Sigmoid colon (tissue), 4 donors: ENCODE measurements around the gene CAPN10.

Experiments
- EP300 ChIP-seq, 4 donors: sonication (generic); formaldehyde crosslinking; IDR thresholded peaks; one replicate each; pipeline ENCODE4 v1.6.1; 2017; ENCODE audit warnings: antibody characterized with exemption in 4 of 4
- POLR2A ChIP-seq, 2 donors: fragments of 450-650 bp; IDR thresholded peaks; one replicate each; pipeline ENCODE4 v1.6.1; 2016; ENCODE audit warnings: antibody characterized with exemption in 2 of 2, mild to moderate bottlenecking in 2 of 2, moderate library complexity in 2 of 2
- POLR2AphosphoS5 ChIP-seq, 4 donors: sonication (generic); formaldehyde crosslinking; IDR thresholded peaks; one replicate each; pipeline ENCODE4 v1.6.1; 2017; ENCODE audit warnings: antibody characterized with exemption in 4 of 4
- TF ChIP-seq, protein P1 (sequence below), 4 experiments: fragments of 450-650 bp in 3 of 4; fragments of 200-600 bp in 1 of 4; IDR thresholded peaks; one replicate each; pipeline ENCODE4 v1.5.1; 2016 to 2019; ENCODE audit warnings: antibody characterized with exemption in 4 of 4, mild to moderate bottlenecking in 3 of 4, moderate library complexity in 2 of 4

DNA sequence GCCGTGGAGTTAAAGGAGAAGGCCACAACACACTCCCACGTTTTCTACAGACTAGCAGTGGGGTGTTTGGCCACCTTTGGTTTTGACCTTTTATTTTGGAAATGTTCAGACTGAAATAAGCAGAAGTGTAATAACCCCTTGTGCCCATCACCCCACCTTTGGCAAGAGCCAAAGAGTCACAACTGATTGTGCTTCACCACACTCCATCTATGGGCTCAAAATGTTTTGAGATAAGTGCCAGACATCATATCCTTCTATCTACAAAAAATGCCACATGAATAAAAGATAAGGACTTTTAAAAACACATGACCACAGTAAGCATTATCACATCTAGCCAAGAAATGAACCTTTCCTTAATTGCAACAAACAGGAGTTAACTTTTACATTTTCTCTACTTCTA is 28.9 kb downstream of the CAPN10 start:
- TF ChIP-seq POLR2A (IDR thresholded peaks at IDR 0.05): no peak
- no peak for TF ChIP-seq EP300 (IDR thresholded peaks at IDR 0.05)
- TF ChIP-seq, protein P1, sequence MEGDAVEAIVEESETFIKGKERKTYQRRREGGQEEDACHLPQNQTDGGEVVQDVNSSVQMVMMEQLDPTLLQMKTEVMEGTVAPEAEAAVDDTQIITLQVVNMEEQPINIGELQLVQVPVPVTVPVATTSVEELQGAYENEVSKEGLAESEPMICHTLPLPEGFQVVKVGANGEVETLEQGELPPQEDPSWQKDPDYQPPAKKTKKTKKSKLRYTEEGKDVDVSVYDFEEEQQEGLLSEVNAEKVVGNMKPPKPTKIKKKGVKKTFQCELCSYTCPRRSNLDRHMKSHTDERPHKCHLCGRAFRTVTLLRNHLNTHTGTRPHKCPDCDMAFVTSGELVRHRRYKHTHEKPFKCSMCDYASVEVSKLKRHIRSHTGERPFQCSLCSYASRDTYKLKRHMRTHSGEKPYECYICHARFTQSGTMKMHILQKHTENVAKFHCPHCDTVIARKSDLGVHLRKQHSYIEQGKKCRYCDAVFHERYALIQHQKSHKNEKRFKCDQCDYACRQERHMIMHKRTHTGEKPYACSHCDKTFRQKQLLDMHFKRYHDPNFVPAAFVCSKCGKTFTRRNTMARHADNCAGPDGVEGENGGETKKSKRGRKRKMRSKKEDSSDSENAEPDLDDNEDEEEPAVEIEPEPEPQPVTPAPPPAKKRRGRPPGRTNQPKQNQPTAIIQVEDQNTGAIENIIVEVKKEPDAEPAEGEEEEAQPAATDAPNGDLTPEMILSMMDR (IDR thresholded peaks at IDR 0.05): no peak
- no peak for TF ChIP-seq POLR2AphosphoS5 (IDR thresholded peaks at IDR 0.05)
